ENCODE results near the gene PRPF40B.

The PRPF40B gene

DNA sequence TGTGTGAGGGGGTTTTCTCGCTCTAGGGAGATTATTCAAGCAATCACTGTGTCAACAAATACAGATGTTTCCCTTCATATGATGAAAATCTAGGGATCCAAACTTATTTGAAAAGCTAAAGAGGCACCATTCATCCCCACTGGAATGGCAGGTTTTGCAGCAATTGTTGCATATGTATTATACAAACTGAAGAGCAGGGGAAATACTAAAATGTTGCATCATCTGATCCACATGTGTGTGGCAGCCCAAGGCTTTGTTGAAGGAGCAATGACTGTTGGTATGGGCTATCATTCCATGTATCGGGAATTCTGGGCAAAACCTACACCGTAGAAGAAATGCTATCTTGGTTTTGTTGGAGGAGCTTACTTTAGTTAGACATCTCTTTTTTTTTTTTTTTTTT, 4.1 kb upstream of the PRPF40B start:
- no peak overlapping the region for H3K4me3 Mint-ChIP-seq
- no peak for ATAC-seq (replicated peaks)
- no peak for DNase-seq

DNA sequence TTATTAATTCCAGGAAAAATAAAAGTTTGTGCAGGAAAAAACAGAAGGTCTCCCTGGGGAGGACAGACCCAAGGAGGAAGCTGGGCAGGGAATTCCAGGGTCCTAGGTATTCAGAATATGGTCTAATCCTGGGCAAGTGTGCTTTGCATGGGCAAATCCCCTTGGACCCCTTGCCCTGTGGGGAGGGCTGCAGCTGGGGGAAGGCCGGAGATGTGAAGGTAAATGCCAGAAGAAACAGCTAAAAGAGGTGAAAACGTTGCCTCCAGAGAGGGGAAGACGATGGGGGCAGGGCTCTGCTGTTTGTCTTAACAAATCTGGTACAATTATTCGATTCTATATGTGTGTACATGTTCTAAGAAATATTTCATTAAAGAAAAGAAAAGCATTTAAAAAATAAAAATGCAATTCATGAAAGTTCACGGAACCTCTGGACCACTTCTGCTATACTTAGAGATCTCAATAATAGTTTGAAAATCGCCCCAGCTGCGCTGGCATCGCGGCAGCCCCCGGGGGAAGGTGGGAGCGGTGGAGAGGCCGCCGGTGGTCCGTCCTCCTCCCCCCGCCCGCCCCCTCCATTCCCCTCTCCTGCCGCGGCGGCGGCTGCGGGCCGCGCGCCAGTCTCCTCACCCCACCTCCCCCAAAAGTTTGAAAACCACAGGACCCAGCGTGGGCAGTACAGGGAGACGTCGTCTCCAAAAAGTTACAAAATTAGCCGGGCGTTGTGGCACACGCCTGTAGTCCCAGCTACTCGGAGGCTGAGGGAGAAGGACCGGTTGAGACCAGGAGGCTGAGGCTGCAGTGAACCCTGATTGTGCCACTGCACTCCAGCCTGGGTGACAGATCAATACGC, 1.5 kb upstream of the PRPF40B start:
- no peaks in the 10 kb centered on the region for H3K9me3 Mint-ChIP-seq
- H3K27ac Mint-ChIP-seq = peak overlapping the region; percentile 54 to 85
- peaks cover 8 to 12% of the 10 kb centered on the region in 2 donors for H3K27me3 Mint-ChIP-seq
- ATAC-seq (replicated peaks) (no peak), DNase-seq (no peak)
- H3K4me1 Mint-ChIP-seq (ENCODE audit: low read depth in 2 of 2) = peaks cover 12 to 24% of the 10 kb centered on the region in 2 donors
- peak overlapping the region; percentile 83 to 86 for H3K4me3 Mint-ChIP-seq
- peaks cover 11% of the 10 kb centered on the region for H3K36me3 Mint-ChIP-seq (ENCODE audit: insufficient read depth)

More for the DNA sequence above, 4.1 kb upstream of the PRPF40B start:
- peaks cover 12 to 17% of the 10 kb centered on the region in 2 donors for H3K27me3 Mint-ChIP-seq
- H3K36me3 Mint-ChIP-seq (ENCODE audit: insufficient read depth) = peaks cover 11% of the 10 kb centered on the region
- H3K4me1 Mint-ChIP-seq (ENCODE audit: low read depth in 2 of 2) = peaks cover 12 to 23% of the 10 kb centered on the region in 2 donors
- H3K27ac Mint-ChIP-seq = no peak overlapping the region
- H3K9me3 Mint-ChIP-seq = no peaks in the 10 kb centered on the region

DNA sequence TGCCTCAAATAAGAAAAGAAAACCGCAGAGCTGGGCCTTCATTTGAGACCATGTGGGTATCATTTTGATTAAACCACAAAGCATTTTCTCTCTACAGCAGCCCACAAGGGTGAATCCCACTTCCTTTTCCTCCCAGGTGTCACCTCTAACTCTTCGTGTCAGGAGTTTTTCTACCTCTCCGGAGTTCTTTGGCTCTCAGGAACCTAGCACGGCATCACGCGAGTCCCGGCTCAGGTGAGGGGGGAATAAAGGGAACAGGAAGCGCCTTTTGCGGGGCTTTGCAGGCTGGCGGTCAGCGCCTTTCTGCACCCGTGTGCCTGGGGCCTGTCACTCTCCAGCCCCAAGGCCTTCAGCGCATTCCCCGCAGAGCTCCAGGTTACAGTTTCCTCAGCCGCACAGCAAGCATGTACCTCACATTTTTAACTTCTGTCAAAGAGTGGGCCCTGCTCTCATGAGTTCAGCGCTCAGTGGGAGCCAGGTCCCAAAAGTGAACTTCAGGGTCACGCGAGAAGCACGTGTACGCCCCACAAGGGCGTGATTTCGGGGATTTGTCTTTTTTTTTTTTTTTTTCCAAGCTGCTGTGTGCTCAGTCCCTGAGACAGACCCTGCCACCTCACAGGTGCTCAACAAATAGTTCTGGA, 740 bp upstream of the PRPF40B start:
- peak; percentile 50 for ATAC-seq (replicated peaks)
- peaks cover 11% of the 10 kb centered on the region for H3K36me3 Mint-ChIP-seq (ENCODE audit: insufficient read depth)
- H3K27ac Mint-ChIP-seq = peak overlapping the region; percentile 54 to 85
- DNase-seq = peak; percentile 49 to 55 (median 49)
- peak overlapping the region; percentile 83 to 86 for H3K4me3 Mint-ChIP-seq
- H3K9me3 Mint-ChIP-seq = no peaks in the 10 kb centered on the region
- peaks cover 8 to 12% of the 10 kb centered on the region in 2 donors for H3K27me3 Mint-ChIP-seq
- H3K4me1 Mint-ChIP-seq (ENCODE audit: low read depth in 2 of 2) = peaks cover 12 to 24% of the 10 kb centered on the region in 2 donors

DNA sequence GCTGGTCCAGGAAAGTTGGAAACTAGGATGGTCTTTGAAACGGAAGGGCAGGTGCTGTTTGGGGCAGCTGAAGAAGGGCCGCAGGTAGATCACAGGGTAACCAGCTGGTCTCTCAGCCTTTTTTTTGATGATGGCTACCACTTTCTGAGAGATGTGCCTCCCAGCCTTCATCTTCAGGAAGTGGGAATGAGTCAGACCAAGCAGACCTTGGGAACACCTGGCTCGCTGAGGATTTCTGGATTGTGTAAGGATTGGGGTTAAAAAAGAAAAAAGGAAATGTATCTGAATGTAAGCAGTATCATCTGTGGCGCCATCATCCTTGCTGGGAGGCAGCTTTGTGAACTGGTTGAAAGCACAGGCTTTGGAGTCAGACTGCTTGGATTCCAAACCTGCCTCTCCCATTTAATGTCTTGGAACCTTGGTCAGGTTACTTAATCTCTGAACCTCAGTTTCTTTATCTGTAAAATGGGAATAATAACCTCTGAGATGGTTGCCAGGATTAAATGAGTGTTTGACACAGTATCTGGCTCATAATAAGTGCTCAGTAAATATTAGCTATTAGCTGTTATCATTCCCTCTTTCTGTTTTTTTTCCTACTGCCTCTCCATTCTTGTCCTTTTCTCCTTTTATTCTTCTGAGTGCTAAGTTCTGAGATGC, 1.7 kb downstream of the PRPF40B start:
- no peaks in the 10 kb centered on the region for H3K9me3 Mint-ChIP-seq
- H3K27me3 Mint-ChIP-seq = no peaks in the 10 kb centered on the region
- H3K4me3 Mint-ChIP-seq = peak overlapping the region; percentile 6 to 15
- H3K27ac Mint-ChIP-seq = peak overlapping the region in 1 of 2 donors; percentile 38
- peaks cover 11% of the 10 kb centered on the region for H3K36me3 Mint-ChIP-seq (ENCODE audit: insufficient read depth)
- peaks cover 12 to 24% of the 10 kb centered on the region in 2 donors for H3K4me1 Mint-ChIP-seq (ENCODE audit: low read depth in 2 of 2)
- no peak for DNase-seq
- no peak for ATAC-seq (replicated peaks)

DNA sequence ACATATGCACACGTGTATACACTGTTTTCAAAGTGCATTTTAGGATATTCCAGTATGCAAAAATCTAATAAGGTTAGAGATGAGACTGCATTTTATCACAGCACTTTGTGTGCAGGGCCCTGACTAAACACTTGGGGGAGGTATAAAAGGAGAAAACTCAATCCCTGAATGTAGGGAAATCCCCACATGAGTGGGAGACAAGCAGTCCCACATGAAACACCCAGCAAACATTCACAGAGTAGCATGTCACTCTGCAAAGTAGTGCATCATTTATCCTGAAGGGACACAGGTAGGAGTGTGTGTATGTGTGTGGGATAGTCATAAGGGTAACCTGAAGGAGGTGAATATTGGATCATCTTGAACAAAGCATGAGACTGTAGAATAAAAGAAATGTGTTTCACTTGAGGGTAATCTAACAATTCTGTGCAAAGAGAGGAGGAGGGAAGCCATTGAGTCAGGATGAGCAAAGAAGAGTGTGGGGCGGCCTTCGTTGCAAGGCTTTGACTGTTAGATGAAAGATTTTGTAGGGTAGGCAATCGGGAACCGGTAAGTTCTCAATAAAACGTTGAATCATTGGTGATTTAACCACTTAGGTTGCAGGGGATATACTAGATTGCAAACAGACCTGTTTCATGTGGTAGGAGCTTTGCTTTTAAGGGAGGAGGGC, 2.9 kb downstream of the PRPF40B start:
- Mint-ChIP-seq H3K27ac (no peak overlapping the region), H3K4me1 (ENCODE audit: low read depth in 2 of 2) (peaks cover 10 to 18% of the 10 kb centered on the region in 2 donors), H3K27me3 (no peaks in the 10 kb centered on the region), H3K4me3 (no peak overlapping the region), H3K36me3 (ENCODE audit: insufficient read depth) (peaks cover 9% of the 10 kb centered on the region), H3K9me3 (no peaks in the 10 kb centered on the region)
- ATAC-seq (replicated peaks) (no peak), DNase-seq (no peak)

DNA sequence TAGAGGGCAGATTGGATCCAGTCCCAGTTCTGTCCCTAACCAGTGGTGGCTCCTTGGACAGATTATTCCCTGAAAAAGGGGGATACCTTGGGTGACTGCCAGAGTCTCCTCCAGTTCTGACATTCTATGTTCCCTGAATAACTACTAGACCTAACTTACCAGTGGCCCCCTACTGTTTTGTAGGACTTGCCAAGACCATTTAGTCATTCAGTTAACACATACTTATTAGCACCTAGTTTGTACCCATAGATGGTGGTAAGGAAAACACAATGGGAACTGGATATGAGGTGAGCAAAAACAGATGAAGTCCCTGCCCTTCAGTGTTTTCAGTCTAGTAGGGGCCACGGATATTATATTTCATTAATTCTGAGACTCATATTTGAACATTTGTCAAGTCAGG, 3.5 kb downstream of the PRPF40B start:
- peaks cover 9% of the 10 kb centered on the region for H3K36me3 Mint-ChIP-seq (ENCODE audit: insufficient read depth)
- no peak for ATAC-seq (replicated peaks)
- no peaks in the 10 kb centered on the region for H3K27me3 Mint-ChIP-seq
- H3K9me3 Mint-ChIP-seq = no peaks in the 10 kb centered on the region
- H3K4me1 Mint-ChIP-seq (ENCODE audit: low read depth in 2 of 2) = peaks cover 6 to 14% of the 10 kb centered on the region in 2 donors
- no peak overlapping the region for H3K4me3 Mint-ChIP-seq
- no peak overlapping the region for H3K27ac Mint-ChIP-seq
- DNase-seq = no peak

DNA sequence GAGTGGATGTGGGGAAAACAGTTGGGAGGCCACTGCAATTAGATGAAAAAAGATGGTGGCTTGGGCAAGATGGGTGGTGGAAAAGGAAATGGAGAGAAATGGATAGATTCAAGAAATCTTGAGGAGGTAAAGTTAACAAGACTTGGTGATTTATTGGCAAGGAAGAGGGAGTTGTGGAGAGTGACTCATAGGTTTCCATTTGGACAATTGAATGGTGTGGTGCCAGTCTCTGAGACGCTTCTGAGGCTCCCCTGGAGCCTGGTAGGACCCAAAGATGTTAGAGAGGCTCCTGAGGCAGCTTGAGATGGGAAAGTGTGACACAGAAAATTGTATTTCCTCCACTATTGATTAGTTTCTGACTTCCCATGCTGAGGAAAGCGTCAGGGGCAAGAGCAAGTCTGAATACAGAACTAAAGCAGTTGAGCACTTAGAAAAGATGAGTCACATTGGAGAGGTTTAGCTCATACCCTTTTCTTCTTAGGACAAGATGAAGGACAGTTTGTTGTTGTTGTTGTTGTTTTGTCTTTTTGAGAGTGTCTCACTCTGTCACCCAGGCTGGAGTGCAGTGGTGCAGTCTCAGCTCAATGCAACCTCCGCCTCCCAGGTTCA, 4.5 kb downstream of the PRPF40B start:
- DNase-seq (no peak), ATAC-seq (replicated peaks) (no peak)
- H3K36me3 Mint-ChIP-seq (ENCODE audit: insufficient read depth) = peaks cover 2% of the 10 kb centered on the region
- no peaks in the 10 kb centered on the region for H3K9me3 Mint-ChIP-seq
- H3K27me3 Mint-ChIP-seq = no peaks in the 10 kb centered on the region
- peaks cover 2 to 6% of the 10 kb centered on the region in 2 donors for H3K4me1 Mint-ChIP-seq (ENCODE audit: low read depth in 2 of 2)
- H3K27ac Mint-ChIP-seq = no peak overlapping the region
- no peak overlapping the region for H3K4me3 Mint-ChIP-seq

DNA sequence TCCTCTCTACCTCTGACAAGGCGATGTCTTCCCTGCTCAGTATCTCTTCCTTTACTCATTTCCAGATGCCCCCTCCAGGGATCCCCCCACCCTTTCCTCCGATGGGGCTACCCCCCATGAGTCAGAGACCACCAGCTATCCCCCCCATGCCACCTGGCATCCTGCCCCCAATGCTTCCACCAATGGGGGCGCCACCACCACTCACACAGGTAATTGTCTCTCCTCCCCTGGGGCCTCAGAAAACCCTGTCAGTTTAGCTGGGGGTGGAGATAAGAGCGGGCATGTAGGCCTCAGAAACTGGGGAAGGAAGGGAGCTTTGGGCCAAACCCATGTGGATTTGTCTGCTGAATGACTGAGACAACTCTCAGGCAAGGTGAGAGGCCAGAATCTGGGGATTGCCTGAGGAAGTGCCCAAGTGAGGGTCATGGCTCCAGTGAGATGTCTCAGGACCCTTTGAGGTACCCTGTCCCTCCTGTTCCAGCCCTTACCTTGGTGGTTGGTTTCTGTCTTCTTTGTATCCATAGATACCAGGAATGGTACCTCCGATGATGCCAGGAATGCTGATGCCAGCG, 8.1 kb downstream of the PRPF40B start:
- Mint-ChIP-seq H3K27ac (no peak overlapping the region), H3K27me3 (no peaks in the 10 kb centered on the region), H3K9me3 (no peaks in the 10 kb centered on the region), H3K4me3 (no peak overlapping the region), H3K4me1 (ENCODE audit: low read depth in 2 of 2) (peaks cover 11 to 14% of the 10 kb centered on the region in 2 donors), H3K36me3 (ENCODE audit: insufficient read depth) (no peaks in the 10 kb centered on the region)
- no peak for DNase-seq
- no peak for ATAC-seq (replicated peaks)

DNA sequence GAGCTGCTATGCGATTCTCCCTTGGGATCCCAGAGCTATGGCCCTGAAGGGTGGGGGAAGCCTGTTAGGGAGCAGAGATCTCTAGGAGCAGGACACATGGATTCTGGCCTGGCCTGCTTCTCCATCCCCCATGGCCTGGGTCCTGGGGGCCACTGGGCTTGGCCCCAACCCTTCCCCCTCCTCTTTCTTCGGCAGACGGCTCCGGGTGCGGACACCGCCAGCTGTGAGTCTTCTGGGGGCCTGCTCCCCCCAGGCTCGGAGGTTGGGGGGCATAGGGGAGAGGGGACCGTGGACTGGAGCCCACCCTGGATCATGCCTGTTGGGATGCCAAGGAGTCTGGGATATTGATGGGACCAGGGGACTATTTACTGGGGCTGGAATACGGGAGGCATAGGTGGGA, 9.0 kb downstream of the PRPF40B start:
- no peaks in the 10 kb centered on the region for H3K27me3 Mint-ChIP-seq
- no peaks in the 10 kb centered on the region for H3K36me3 Mint-ChIP-seq (ENCODE audit: insufficient read depth)

DNA sequence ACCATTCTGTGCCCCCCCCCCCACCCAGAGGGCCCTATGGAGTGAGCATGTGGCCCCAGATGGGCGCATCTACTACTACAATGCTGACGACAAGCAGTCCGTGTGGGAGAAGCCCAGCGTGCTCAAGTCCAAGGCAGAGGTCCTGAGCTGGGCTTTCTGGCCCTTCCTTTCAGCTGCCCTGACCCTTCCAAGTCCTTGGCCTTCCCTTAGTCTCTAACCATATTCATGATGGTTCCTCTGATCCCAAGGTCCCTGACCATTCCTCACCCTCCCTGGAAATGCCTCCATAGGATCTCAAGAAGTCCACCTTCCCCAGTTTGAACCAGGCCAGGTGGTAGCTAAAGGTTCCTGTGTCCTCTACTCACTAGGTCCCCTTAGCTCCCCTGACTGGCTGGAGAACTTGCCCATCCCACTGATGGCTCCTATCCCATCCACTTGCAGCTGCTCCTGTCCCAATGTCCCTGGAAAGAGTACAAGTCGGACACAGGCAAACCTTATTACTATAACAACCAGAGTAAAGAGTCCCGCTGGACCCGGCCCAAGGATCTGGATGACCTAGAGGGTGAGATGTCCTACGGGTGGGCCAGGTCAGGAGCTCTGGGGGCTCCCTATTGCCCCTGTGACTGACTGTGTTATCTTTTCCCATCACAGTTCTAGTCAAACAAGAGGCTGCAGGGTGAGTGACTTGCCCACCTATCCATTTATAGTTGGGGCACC, 9.8 kb downstream of the PRPF40B start:
- Mint-ChIP-seq H3K27ac (peak overlapping the region in 1 of 2 donors; percentile 73), H3K4me3 (no peak overlapping the region), H3K27me3 (no peaks in the 10 kb centered on the region), H3K36me3 (ENCODE audit: insufficient read depth) (no peaks in the 10 kb centered on the region), H3K4me1 (ENCODE audit: low read depth in 2 of 2) (peaks cover 18 to 23% of the 10 kb centered on the region in 2 donors), H3K9me3 (no peaks in the 10 kb centered on the region)
- DNase-seq (no peak), ATAC-seq (replicated peaks) (no peak)

More for the DNA sequence above, 9.0 kb downstream of the PRPF40B start:
- H3K27ac Mint-ChIP-seq = no peak overlapping the region
- no peak for ATAC-seq (replicated peaks)
- H3K9me3 Mint-ChIP-seq = no peaks in the 10 kb centered on the region
- H3K4me1 Mint-ChIP-seq (ENCODE audit: low read depth in 2 of 2) = peaks cover 18 to 23% of the 10 kb centered on the region in 2 donors
- no peak overlapping the region for H3K4me3 Mint-ChIP-seq
- DNase-seq = no peak

DNA sequence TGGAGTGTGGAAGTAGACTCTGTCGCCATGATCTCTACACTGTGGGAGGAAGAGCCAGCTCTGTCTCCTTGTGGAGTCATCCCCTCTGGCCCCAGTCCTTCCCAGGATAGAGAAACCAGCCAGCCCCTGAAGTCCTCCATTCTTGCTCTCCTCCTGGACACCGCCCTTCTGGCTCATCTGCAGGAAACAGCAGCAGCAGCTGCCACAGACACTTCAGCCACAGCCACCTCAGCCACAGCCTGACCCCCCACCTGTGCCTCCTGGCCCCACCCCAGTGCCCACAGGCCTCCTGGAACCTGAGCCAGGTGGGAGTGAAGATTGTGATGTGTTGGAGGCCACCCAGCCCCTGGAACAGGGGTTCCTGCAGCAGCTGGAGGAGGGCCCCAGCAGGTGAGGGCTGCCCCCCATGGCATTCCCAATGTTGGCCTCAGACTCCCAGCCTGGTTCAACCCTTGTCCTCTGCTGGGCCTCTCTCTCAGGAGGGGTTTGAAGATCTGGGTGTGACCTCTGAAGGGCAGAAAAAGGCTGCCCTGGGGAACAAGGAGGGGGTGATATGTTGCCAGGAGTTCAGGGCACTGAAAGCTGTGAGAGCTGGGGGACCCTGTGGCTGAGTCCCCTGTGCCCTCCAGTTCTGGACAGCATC, 10.5 kb downstream of the PRPF40B start:
- DNase-seq (no peak), ATAC-seq (replicated peaks) (peak; percentile 59)
- no peaks in the 10 kb centered on the region for H3K36me3 Mint-ChIP-seq (ENCODE audit: insufficient read depth)
- H3K4me1 Mint-ChIP-seq (ENCODE audit: low read depth in 2 of 2) = peaks cover 18 to 23% of the 10 kb centered on the region in 2 donors
- H3K4me3 Mint-ChIP-seq = no peak overlapping the region
- H3K27ac Mint-ChIP-seq = peak overlapping the region in 1 of 2 donors; percentile 73
- no peaks in the 10 kb centered on the region for H3K27me3 Mint-ChIP-seq
- no peaks in the 10 kb centered on the region for H3K9me3 Mint-ChIP-seq

DNA sequence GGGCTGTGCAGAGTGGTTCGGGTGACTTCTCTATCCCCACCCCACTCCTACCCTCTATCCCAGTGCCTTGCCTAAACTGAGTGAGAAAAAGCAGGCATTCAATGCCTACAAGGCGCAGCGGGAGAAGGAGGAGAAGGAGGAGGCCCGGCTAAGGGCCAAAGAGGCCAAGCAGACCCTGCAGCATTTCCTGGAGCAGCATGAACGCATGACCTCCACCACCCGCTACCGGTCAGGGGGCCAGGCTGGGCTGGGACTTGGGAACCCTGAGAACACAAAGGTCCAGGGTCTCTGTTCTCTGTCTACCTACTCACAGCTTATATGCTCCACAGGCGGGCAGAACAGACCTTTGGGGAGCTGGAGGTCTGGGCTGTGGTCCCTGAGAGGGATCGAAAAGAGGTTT, 11.7 kb downstream of the PRPF40B start:
- Mint-ChIP-seq H3K27ac (peak overlapping the region in 1 of 2 donors; percentile 65), H3K4me1 (ENCODE audit: low read depth in 2 of 2) (peaks cover 18 to 23% of the 10 kb centered on the region in 2 donors), H3K4me3 (no peak overlapping the region), H3K36me3 (ENCODE audit: insufficient read depth) (no peaks in the 10 kb centered on the region), H3K27me3 (no peaks in the 10 kb centered on the region), H3K9me3 (no peaks in the 10 kb centered on the region)
- ATAC-seq (replicated peaks) = no peak
- no peak for DNase-seq

All from effector memory CD8-positive, alpha-beta T cell (primary cell).